EL (cell line): ENCODE results near the gene GTF2H4.
"Not testable (repeated sequence)": the region's sequence is repeated elsewhere in the genome, so short reads cannot be mapped to it uniquely, and the experiment has no call there.

Source experiments
- DNase-seq: peaks from one replicate; pipeline ENCODE4 v3.0.0-alpha.2; 2016

GTF2H4 gene

GRCh38 chr6:30895343-30895742 is 12.7 kb upstream of the GTF2H4 start:
- no peak for DNase-seq

GRCh38 chr6:30896541-30896940 is 11.5 kb upstream of the GTF2H4 start:
- no peak for DNase-seq

- DNase-seq: no peak
Measured at GRCh38 chr6:30897882-30898281, 10.1 kb upstream of the GTF2H4 start.

- DNase-seq: no peak
Measured at GRCh38 chr6:30898750-30899360, 9.2 kb upstream of the GTF2H4 start.

- no peak for DNase-seq
Measured at GRCh38 chr6:30900863-30901417, 7.1 kb upstream of the GTF2H4 start.

- DNase-seq: no peak
Measured at GRCh38 chr6:30901436-30901835, 6.6 kb upstream of the GTF2H4 start.

GRCh38 chr6:30902196-30902595 is 5.8 kb upstream of the GTF2H4 start:
- DNase-seq: not testable (repeated sequence)

GRCh38 chr6:30902709-30903108 is 5.3 kb upstream of the GTF2H4 start:
- DNase-seq: no peak

GRCh38 chr6:30903236-30903635 is 4.8 kb upstream of the GTF2H4 start:
- no peak for DNase-seq

- not testable (repeated sequence) for DNase-seq
Measured at GRCh38 chr6:30907290-30907757, 683 bp upstream of the GTF2H4 start.

GRCh38 chr6:30908700-30909099 is 693 bp downstream of the GTF2H4 start:
- DNase-seq: no peak

GRCh38 chr6:30910473-30910872 is 2.5 kb downstream of the GTF2H4 start:
- DNase-seq: not testable (repeated sequence)

GRCh38 chr6:30912746-30913520 is 4.9 kb downstream of the GTF2H4 start:
- DNase-seq: no peak

GRCh38 chr6:30913721-30914075 is 5.7 kb downstream of the GTF2H4 start:
- DNase-seq: no peak

GRCh38 chr6:30914076-30914853 is 6.3 kb downstream of the GTF2H4 start, which contains the start of gene VARS2:
TSS of gene VARS2 (plus strand) at chr6:30914238. CDS start at chr6:30914837, 599 bp downstream.
- peak; percentile 94 for DNase-seq

GRCh38 chr6:30914854-30915590 is 7.0 kb downstream of the GTF2H4 start:
- no peak for DNase-seq

GRCh38 chr6:30915591-30915946 is 7.6 kb downstream of the GTF2H4 start:
- peak; percentile 73 for DNase-seq

GRCh38 chr6:30917041-30917440 is 9.0 kb downstream of the GTF2H4 start:
- no peak for DNase-seq

GRCh38 chr6:30917487-30917886 is 9.5 kb downstream of the GTF2H4 start:
- DNase-seq: no peak

- DNase-seq: no peak
Measured at GRCh38 chr6:30918670-30919069, 10.7 kb downstream of the GTF2H4 start.

GRCh38 chr6:30922447-30922852 is 14.4 kb downstream of the GTF2H4 start:
- no peak for DNase-seq

- DNase-seq: not testable (repeated sequence)
Measured at GRCh38 chr6:30924040-30924627, 16.1 kb downstream of the GTF2H4 start.
